HCEC 1CT (cell line): ENCODE results near the gene PSME2.
"Not testable (repeated sequence)": the region's sequence is repeated elsewhere in the genome, so short reads cannot be mapped to it uniquely, and the experiment has no call there.

Source experiments
- DNase-seq: peaks from one replicate; pipeline ENCODE4 v3.0.0-alpha.2; 2017

Gene PSME2

DNA sequence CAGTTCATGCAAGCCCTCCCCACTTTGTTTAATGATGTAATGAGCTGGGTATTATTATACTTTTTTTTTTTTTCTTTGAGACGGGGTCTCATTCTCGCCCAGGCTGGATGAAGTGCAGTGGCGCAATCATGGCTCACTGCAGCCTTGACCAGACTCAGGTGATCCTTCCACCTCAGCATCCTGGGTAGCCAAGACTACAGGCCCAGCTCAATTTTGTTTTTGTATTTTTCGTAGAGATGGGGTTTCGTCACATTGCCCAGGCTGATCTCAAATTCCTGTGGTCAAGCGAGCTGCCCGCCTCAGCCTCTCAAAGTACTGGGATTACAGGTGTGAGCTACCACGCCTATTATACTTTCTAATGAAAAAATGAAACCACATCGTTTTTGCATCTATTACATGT lies 36.4 kb downstream of the PSME2 start:
- DNase-seq: no peak

DNA sequence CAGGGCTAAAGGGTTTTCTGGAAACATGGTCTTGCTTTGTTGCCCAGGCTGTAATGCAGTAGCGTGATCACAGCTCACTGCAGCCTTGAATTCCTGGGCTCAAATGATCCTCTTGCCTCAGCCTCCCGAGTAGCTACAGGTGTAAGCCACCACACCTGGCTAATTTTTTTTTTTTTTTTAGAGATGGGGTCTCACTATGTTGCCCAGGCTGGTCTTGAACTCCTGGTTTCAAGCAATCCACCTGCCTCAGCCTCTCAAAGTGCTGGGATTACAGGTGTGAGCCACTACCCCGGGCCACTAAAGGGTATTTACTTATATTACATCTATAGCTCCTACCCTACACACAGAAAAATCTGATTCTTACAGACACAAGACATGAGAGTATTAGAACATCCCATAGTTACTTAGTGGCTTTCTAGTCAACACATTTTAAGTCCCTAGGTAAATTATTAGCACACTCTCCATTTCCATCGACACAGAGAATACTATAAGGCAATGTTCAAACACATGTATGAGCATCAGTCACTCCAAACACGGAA lies 38.0 kb downstream of the PSME2 start:
- DNase-seq: no peak

GRCh38 chr14:24106672-24107271 lies 39.6 kb downstream of the PSME2 start:
- no peak for DNase-seq

- DNase-seq: not testable (repeated sequence)
These were observed 40.7 kb downstream of the PSME2 start for GRCh38 chr14:24105609-24106239.

DNA sequence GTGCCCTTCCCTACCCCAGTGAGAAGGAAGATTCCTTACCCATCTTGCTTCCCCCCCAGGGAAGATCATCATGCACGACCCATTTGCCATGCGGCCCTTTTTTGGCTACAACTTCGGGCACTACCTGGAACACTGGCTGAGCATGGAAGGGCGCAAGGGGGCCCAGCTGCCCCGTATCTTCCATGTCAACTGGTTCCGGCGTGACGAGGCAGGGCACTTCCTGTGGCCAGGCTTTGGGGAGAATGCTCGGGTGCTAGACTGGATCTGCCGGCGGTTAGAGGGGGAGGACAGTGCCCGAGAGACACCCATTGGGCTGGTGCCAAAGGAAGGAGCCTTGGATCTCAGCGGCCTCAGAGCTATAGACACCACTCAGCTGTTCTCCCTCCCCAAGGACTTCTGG lies 43.0 kb downstream of the PSME2 start:
- no peak for DNase-seq

DNA sequence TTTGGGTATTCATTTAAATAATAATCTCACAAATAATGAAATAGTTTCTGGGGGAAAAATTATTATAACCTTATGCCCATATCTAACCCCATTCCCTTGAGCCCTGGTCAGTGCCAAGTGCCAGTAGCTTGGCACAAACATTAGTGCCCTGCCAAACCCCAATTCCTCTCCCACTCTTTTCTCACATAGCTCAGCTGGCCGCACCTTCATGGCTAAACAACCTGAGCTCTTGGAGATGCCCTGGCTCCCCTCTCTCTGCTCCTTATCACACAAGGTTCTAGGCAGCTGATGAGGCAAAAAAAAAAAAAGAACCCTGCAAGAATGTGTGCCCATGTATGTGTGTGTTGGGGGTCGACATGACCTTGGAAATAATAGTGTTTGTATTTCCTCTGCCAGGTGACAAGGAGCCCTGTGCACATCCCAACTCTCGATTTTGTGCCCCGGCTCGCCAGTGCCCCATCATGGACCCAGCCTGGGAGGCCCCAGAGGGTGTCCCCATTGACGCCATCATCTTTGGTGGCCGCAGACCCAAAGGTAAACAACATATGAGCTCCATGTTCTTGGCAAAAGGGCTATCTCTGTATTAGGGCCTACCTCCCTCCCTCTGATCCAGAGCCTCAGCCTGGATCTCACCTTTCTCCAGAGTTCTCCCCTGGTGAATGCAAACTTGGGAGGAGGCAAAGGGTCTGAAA lies 43.9 kb downstream of the PSME2 start:
- no peak for DNase-seq

DNA sequence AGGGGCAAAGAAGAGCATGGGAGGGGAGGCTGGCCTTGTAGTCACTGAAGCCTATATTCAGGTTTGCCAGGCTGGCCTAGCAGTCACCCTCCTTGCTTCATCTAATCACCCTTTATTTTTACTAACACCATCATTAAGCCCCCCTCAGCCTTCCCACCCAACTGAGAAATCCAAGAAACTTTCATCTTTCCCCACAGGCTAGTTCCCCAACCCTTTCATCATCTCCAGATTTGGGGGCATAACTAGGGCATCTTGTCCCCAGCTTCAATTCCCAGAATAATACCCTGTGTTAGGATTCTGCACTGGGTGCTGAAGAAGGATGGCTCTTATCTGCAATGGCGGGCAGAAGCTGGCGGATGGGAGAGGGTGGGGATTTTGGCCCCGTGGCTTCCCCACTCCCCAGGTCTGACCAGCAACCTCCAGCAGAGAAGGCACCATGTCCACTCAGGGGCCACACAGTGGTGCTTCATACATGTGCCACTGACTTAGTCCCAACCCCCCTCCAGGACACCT lies 45.4 kb downstream of the PSME2 start:
- DNase-seq: no peak

- DNase-seq: no peak
These were observed 46.0 kb downstream of the PSME2 start for GRCh38 chr14:24100197-24100981.

GRCh38 chr14:24098927-24099813 lies 47.2 kb downstream of the PSME2 start:
- no peak for DNase-seq

DNA sequence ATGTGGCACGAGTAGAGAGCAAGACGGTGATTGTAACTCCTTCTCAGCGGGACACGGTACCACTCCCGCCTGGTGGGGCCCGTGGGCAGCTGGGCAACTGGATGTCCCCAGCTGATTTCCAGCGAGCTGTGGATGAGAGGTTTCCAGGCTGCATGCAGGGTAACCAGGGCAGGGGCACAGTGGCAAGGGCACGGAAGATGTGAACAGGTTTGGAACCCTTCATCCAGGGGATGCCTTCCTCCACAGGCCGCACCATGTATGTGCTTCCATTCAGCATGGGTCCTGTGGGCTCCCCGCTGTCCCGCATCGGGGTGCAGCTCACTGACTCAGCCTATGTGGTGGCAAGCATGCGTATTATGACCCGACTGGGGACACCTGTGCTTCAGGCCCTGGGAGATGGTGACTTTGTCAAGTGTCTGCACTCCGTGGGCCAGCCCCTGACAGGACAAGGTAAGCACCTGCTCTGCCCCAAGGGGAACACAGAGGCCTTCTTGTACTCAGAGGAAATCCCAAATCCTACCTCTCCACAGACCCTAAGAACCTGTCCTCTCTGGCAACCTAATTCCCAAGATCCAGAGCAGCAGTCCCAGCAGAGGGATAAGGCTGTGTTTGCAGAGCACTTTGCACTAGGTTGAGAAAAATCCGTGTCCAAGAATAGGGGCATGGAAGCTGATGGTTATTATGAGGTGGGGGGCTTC lies 48.0 kb downstream of the PSME2 start:
- no peak for DNase-seq

DNA sequence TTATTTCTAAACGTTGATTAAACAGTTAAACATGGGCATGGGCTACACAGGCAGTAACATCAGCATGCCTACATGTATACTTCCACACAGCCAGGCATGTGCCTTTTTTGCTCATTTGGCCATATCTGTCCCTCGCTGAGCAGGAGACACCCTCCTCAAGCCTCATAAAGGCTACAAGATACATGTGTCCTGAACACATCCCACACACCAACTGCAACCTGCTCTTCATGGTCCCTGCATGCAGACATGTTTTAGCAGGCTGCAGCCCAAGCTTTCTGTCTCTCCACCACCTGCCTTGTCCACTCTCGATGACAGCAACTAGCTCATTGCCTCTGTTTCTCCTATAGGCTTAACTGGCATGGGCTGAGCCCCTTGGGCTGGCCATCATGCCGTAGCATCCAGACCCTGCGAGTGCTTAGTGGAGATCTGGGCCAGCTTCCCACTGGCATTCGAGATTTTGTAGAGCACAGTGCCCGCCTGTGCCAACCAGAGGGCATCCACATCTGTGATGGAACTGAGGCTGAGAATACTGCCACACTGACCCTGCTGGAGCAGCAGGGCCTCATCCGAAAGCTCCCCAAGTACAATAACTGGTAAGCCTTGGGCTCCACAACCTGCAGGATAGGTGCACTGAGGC lies 49.7 kb downstream of the PSME2 start:
- DNase-seq: no peak

DNA sequence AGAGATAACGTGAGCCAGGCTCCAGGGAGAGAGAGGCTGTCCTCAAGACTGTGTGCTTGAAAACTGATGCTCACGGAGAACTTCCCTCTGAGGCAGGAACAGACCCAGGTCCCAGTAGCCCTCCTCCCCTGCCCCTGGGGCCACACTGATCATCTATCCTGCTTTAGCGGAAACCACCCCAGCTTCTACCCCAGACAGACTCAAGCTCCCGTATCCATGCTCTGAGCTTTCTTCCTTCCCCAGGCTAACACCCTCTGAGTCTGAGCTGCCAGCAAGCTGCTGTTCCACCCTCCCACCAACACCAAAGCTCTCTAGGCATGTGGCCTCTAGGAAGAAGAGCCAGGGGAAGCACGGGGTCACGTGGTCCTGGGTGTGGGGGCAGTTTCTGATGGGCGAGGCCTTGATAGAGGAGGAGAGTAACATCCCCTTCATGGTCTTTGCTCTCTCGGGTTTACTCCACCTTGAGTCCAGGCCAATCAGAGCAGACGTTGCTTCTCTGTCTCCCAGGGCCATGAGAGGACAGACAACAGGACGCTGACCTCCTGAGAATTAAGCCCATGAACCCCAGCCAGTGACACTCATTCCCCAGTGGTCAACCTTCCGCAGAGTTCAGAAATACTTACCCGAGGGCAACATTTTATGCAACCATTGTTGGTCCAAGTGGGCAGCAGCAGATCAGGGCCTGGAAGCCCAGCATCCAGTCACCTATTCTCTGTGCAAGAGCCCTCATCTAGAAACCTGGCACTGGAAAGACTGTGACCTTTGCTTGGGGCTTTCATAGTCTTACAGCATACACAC lies 50.9 kb downstream of the PSME2 start:
- peak; percentile 41 for DNase-seq

GRCh38 chr14:24094841-24095270 lies 51.6 kb downstream of the PSME2 start:
- DNase-seq: no peak

DNA sequence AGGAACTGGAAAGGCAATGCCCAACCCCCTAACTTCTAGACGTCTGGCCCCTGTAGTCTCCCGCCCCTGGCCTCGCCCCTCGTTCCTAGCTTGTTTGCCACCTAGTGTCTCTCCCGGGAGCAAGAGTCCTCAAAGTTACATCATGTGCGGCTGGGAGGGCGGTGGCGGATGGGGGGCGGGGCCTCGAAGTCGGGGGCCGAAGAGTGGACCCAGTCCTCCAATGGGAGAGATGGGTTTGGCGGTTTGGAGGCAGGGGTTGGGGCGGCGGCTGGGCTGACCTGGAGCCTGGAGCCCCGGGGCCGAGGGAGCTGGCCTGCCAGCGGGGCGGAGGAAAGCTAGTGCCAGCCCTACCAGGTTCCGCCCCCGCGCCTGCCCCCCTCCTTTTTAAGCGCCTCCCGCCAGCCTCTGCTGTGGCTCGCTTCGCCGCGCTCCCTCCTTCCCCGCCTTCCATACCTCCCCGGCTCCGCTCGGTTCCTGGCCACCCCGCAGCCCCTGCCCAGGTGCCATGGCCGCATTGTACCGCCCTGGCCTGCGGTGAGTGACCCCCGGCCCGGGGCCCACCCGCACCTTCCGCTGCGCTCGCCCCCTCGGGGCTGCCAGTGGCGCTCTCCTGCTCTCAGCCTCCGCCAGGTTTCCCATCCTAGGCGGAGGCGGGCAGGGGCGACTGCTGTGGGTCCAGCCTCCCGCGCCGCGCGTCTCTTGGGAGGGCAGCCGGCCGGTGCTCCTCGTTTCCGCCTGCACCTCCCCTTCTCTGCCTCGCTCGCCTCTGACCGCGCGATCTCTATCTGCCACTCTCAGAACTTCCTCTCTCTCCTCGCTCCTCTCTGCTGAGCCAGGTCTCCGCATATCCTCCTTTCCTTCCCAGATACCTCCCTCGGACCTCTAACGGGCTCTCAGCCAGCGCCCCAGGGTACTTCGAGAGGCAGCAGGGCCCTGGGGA lies 52.2 kb downstream of the PSME2 start, which contains the start of gene PCK2:
TSS of gene PCK2 (plus strand) at position 411 of the 940 bp plus-strand sequence. CDS start at position 506, 95 bp downstream.
- DNase-seq: peak; percentile 90
